Measurements from ENCODE around the gene STEAP3. TPM values are rescaled to one million over a fixed set of nuclear protein-coding genes. Genes with fewer than 3 reads are reported as not detected.

STEAP3 gene
- total RNA-seq, 3 donors from 2014 or later (not counting 1 experiment from before 2014, with no cell fraction given) = 1.7 to 2.5 (median 2.0) TPM

- no peak overlapping the region for H3K27ac ChIP-seq (ENCODE audit: low read length)
- intact Hi-C loops (cut with micrococcal nuclease) = no loop called here
- H3K4me3 ChIP-seq (ENCODE audit: low read length) = no peak overlapping the region
- no peak overlapping the region for H3K4me3 Mint-ChIP-seq
- H3K36me3 ChIP-seq (ENCODE audit: control insufficient read depth, insufficient read depth, low read length) = no peaks in the 10 kb centered on the region
- H3K36me3 Mint-ChIP-seq = no peaks in the 10 kb centered on the region
- H3K27me3 ChIP-seq (ENCODE audit: control insufficient read depth, insufficient read depth, low read length) = no peaks in the 10 kb centered on the region
- ATAC-seq (no peak), DNase-seq (no peak)
- H3K27me3 Mint-ChIP-seq (ENCODE audit: low read depth in 2 of 2) = peaks cover 6% of the 10 kb centered on the region in 2 donors
- no peak for TF ChIP-seq CTCF (IDR thresholded peaks at IDR 0.05)
- no peaks in the 10 kb centered on the region for H3K4me1 Mint-ChIP-seq
- H3K4me1 ChIP-seq (ENCODE audit: control insufficient read depth, insufficient read depth, low read length) = no peaks in the 10 kb centered on the region
- no peak overlapping the region for H3K27ac Mint-ChIP-seq
- WGBS (ENCODE audit: insufficient coverage) = 60% methylated on average over 4 of the region's 4 CpGs
- no peaks in the 10 kb centered on the region for H3K9me3 Mint-ChIP-seq
- H3K9me3 ChIP-seq (ENCODE audit: control insufficient read depth, insufficient read depth, low read length) = no peaks in the 10 kb centered on the region
Observed at GRCh38 chr2:119208791-119209203, 14.8 kb upstream of the STEAP3 start.

GRCh38 chr2:119212139-119212800 lies 11.4 kb upstream of the STEAP3 start:
- Histone ChIP-seq H3K27me3 (ENCODE audit: control insufficient read depth, insufficient read depth, low read length) (no peaks in the 10 kb centered on the region), H3K36me3 (ENCODE audit: control insufficient read depth, insufficient read depth, low read length) (no peaks in the 10 kb centered on the region), H3K4me3 (ENCODE audit: low read length) (no peak overlapping the region), H3K27ac (ENCODE audit: low read length) (no peak overlapping the region), H3K9me3 (ENCODE audit: control insufficient read depth, insufficient read depth, low read length) (no peaks in the 10 kb centered on the region), H3K4me1 (ENCODE audit: control insufficient read depth, insufficient read depth, low read length) (no peaks in the 10 kb centered on the region)
- Mint-ChIP-seq H3K4me1 (no peaks in the 10 kb centered on the region), H3K9me3 (no peaks in the 10 kb centered on the region), H3K27ac (no peak overlapping the region), H3K4me3 (no peak overlapping the region), H3K36me3 (no peaks in the 10 kb centered on the region), H3K27me3 (ENCODE audit: low read depth in 2 of 2) (peaks cover 6% of the 10 kb centered on the region in 2 donors)
- 89% methylated on average over 10 of the region's 10 CpGs for WGBS (ENCODE audit: insufficient coverage)
- no peak for TF ChIP-seq CTCF (IDR thresholded peaks at IDR 0.05)
- ATAC-seq (no peak), DNase-seq (no peak)
- intact Hi-C loops (cut with micrococcal nuclease) = no loop called here

- Mint-ChIP-seq H3K4me3 (no peak overlapping the region), H3K27me3 (ENCODE audit: low read depth in 2 of 2) (peaks cover 2 to 4% of the 10 kb centered on the region in 2 donors), H3K36me3 (no peaks in the 10 kb centered on the region), H3K9me3 (no peaks in the 10 kb centered on the region), H3K27ac (no peak overlapping the region), H3K4me1 (peaks cover 6 to 13% of the 10 kb centered on the region in 2 donors)
- Histone ChIP-seq H3K4me1 (ENCODE audit: control insufficient read depth, insufficient read depth, low read length) (peaks cover 8% of the 10 kb centered on the region), H3K27me3 (ENCODE audit: control insufficient read depth, insufficient read depth, low read length) (no peaks in the 10 kb centered on the region), H3K9me3 (ENCODE audit: control insufficient read depth, insufficient read depth, low read length) (no peaks in the 10 kb centered on the region), H3K36me3 (ENCODE audit: control insufficient read depth, insufficient read depth, low read length) (no peaks in the 10 kb centered on the region), H3K4me3 (ENCODE audit: low read length) (no peak overlapping the region), H3K27ac (ENCODE audit: low read length) (no peak overlapping the region)
- intact Hi-C loops (cut with micrococcal nuclease) = loop anchor here (5.0 kb wide), 1 partner anchor 263 kb away; no protein-coding TSS in a partner anchor
- DNase-seq (no peak), ATAC-seq (no peak)
- WGBS (ENCODE audit: insufficient coverage) = 83% methylated on average over 3 of the region's 3 CpGs
- no peak for TF ChIP-seq CTCF (IDR thresholded peaks at IDR 0.05)
Observed at GRCh38 chr2:119214453-119215037, 9.1 kb upstream of the STEAP3 start.
